IMR-90 (cell line): ENCODE measurements around the gene LSG1. TPM values are rescaled to one million over a fixed set of nuclear protein-coding genes. Genes with fewer than 3 reads are reported as not detected.
A peak's percentile ranks its signal among the peaks of the same experiment; 100 is the strongest.

Experiments
- ATAC-seq: fragments of 200-7000 bp; cut with Tn5 transposase; 2 replicates; pipeline ENCODE4 v1.9.1; 2020; ENCODE audit warnings: low read depth, mild to moderate bottlenecking, moderate library complexity
- BruUV-seq: library from RNA; stranded (reverse); fragments of 400-500 nt; replicated peaks from 2 replicates; lab custom pipeline; 2021; lab: Mats Ljungman, UMichigan
- CTCF ChIA-PET: fragments of 300-600 bp; formaldehyde crosslinking; extraction: SDS; loops from one replicate; lab custom pipeline; 2021; ENCODE audit warnings: antibody characterized with exemption; lab: Yijun Ruan, JAX
- POLR2A ChIA-PET: fragments of 300-600 bp; sonication (Branson Sonifier 250); formaldehyde crosslinking; loops from one replicate; lab custom pipeline; 2022; ENCODE audit warnings: antibody characterized with exemption; ENCODE audit not compliant: unreplicated experiment; lab: Charles Lee
- DNase-seq: peaks from one replicate; pipeline ENCODE4 v3.0.0; 2013
- H2AFZ ChIP-seq: replicated peaks from 2 replicates; pipeline ENCODE3; 2013; ENCODE audit warnings: low read length, mild to moderate bottlenecking; ENCODE audit not compliant: poor library complexity
- H2AK5ac ChIP-seq: 2 replicates; pipeline ENCODE4 v1.6.1; 2013; ENCODE audit warnings: low read depth, low read length, inconsistent platforms
- H2AK9ac ChIP-seq: replicated peaks from 2 replicates; pipeline ENCODE3; 2013; ENCODE audit warnings: mild to moderate bottlenecking, low read depth, low read length, moderate library complexity; ENCODE audit not compliant: poor library complexity
- H2BK120ac ChIP-seq: 2 replicates; pipeline ENCODE4 v1.6.1; 2013; ENCODE audit warnings: low read depth, low read length, inconsistent platforms
- H2BK15ac ChIP-seq: 3 replicates; pipeline ENCODE4 v1.6.1; 2013; ENCODE audit warnings: low read depth, low read length, inconsistent platforms
- H2BK20ac ChIP-seq: 2 replicates; pipeline ENCODE4 v1.6.1; 2013; ENCODE audit warnings: low read depth, mild to moderate bottlenecking, inconsistent platforms, low read length, moderate library complexity
- H2BK5ac ChIP-seq: 2 replicates; pipeline ENCODE4 v1.6.1; 2013; ENCODE audit warnings: mild to moderate bottlenecking, low read depth, low read length, inconsistent platforms; ENCODE audit not compliant: poor library complexity, severe bottlenecking
- H3K14ac ChIP-seq: replicated peaks from 2 replicates; pipeline ENCODE4 v1.6.1; 2013; ENCODE audit warnings: low read depth, low read length, inconsistent platforms
- H3K18ac ChIP-seq: 2 replicates; pipeline ENCODE4 v1.6.1; 2013; ENCODE audit warnings: low read depth, low read length, control low read depth
- H3K23ac ChIP-seq: 2 replicates; pipeline ENCODE4 v1.6.1; 2013; ENCODE audit warnings: low read depth, low read length, inconsistent platforms
- H3K27ac ChIP-seq: 2 replicates; pipeline ENCODE4 v1.5.1; 2013; ENCODE audit warnings: mild to moderate bottlenecking, control low read depth, low read length; ENCODE audit not compliant: insufficient read depth
- H3K27me3 ChIP-seq: 2 replicates; pipeline ENCODE4 v1.6.1; 2013; ENCODE audit warnings: low read length; ENCODE audit not compliant: control insufficient read depth, insufficient read depth
- H3K36me3 ChIP-seq: 2 replicates; pipeline ENCODE4 v1.6.1; 2013; ENCODE audit warnings: low read length, mixed read lengths; ENCODE audit not compliant: control insufficient read depth, insufficient read depth
- H3K4ac ChIP-seq: 2 replicates; pipeline ENCODE4 v1.6.1; 2013; ENCODE audit warnings: low read depth, low read length, inconsistent platforms
- H3K4me1 ChIP-seq: 2 replicates; pipeline ENCODE4 v1.6.1; 2013; ENCODE audit warnings: low read length, mixed read lengths; ENCODE audit not compliant: control insufficient read depth, insufficient read depth
- H3K4me2 ChIP-seq: 2 replicates; pipeline ENCODE4 v1.6.1; 2013; ENCODE audit warnings: low read depth, mild to moderate bottlenecking, control low read depth, low read length, moderate library complexity
- H3K4me3 ChIP-seq: 2 replicates; pipeline ENCODE4 v1.5.1; 2013; ENCODE audit warnings: low read depth, mild to moderate bottlenecking, control low read depth, low read length, moderate library complexity; ENCODE audit not compliant: insufficient read depth
- H3K56ac ChIP-seq: 2 replicates; pipeline ENCODE4 v1.6.1; 2013; ENCODE audit warnings: low read length, inconsistent platforms; ENCODE audit not compliant: insufficient read depth; ENCODE audit errors: extremely low read depth
- H3K79me1 ChIP-seq, 2 experiments: 2 replicates each; pipeline ENCODE4 v1.6.1; 2013; ENCODE audit warnings: low read length in 2 of 2, inconsistent platforms in 1 of 2, low read depth in 1 of 2
- H3K9ac ChIP-seq: 2 replicates; pipeline ENCODE4 v1.6.1; 2013; ENCODE audit warnings: low read depth, low read length, control low read depth
- H3K9me1 ChIP-seq: 2 replicates; pipeline ENCODE4 v1.6.1; 2013; ENCODE audit warnings: low read length, inconsistent platforms; ENCODE audit not compliant: insufficient read depth
- H3K9me3 ChIP-seq: 2 replicates; pipeline ENCODE4 v1.6.1; 2013; ENCODE audit warnings: low read length; ENCODE audit not compliant: control insufficient read depth, insufficient read depth
- H4K20me1 ChIP-seq: 2 replicates; pipeline ENCODE4 v1.6.1; 2013; ENCODE audit warnings: low read length, inconsistent platforms; ENCODE audit not compliant: insufficient read depth
- H4K5ac ChIP-seq: 2 replicates; pipeline ENCODE4 v1.6.1; 2013; ENCODE audit warnings: mild to moderate bottlenecking, low read depth, low read length, control low read depth
- H4K8ac ChIP-seq, 2 experiments: 2 replicates each; pipeline ENCODE4 v1.6.1; 2013; ENCODE audit warnings: low read depth in 2 of 2, low read length in 2 of 2, control low read depth in 1 of 2, inconsistent platforms in 1 of 2
- H4K91ac ChIP-seq: 2 replicates; pipeline ENCODE4 v1.6.1; 2013; ENCODE audit warnings: low read depth, low read length, inconsistent platforms; ENCODE audit not compliant: insufficient read depth
- MAFK ChIP-seq: IDR thresholded peaks from 2 replicates; pipeline ENCODE4 v1.6.1; 2012; ENCODE audit warnings: low read depth, low read length, improper control_type of control experiment
- RFX5 ChIP-seq: IDR thresholded peaks from 2 replicates; pipeline ENCODE4 v1.8.0; 2012; ENCODE audit warnings: low read depth, mild to moderate bottlenecking, low read length, moderate library complexity
- SMC3 ChIP-seq: fragments of 150-350 bp; IDR thresholded peaks from 2 replicates; pipeline ENCODE4 v1.6.1; 2016; ENCODE audit warnings: low read depth, mild to moderate bottlenecking, antibody characterized with exemption, low read length, moderate library complexity
- WGBS, 2 experiments: methylation state at CpG; one replicate each; pipeline versions ENCODE4 v1.1.5 to v1.1.7; 2013; ENCODE audit warnings: missing lambda C conversion rate in 2 of 2; ENCODE audit not compliant: insufficient read length in 1 of 2; ENCODE audit errors: extremely low coverage in 2 of 2; 5-methylcytosine and 5-hydroxymethylcytosine counted together
- dilution Hi-C: fragments of 300-500 bp; cut with HindIII; formaldehyde crosslinking; loops from one replicate; pipeline ENCODE4 v1.14.3; 2018; ENCODE audit warnings: low sequenced_read_pairs; ENCODE audit not compliant: unreplicated experiment
- in situ Hi-C: fragments of 300-500 bp; cut with MboI; formaldehyde crosslinking; loops from 3 replicates; pipeline ENCODE4 v1.14.3; 2019; ENCODE audit warnings: low sequenced_read_pairs, inconsistent platforms, mixed read lengths
- intact Hi-C: fragments of 100-400 bp; cut with micrococcal nuclease; formaldehyde crosslinking; loops from 2 replicates; pipeline ENCODE4 v1.10.0; 2022
- polyA plus RNA-seq, 3 experiments: library from polyadenylated mRNA; depleted of rRNA; stranded (reverse); fragments of >200 nt; gene quantifications; 2 replicates each; pipeline ENCODE4 v1.2.3, GENCODE V29; 2012; ENCODE audit warnings: low replicate concordance in 1 of 3
- total RNA-seq: library from RNA; depleted of rRNA; stranded (reverse); fragments of >200 nt; gene quantifications from 2 replicates; pipeline ENCODE4 v1.2.3, GENCODE V29; 2012

Gene LSG1
- total and polyA plus RNA-seq, 2 of the 4 experiments (the other 2 are of a cell fraction), result 26.8 to 45.2 TPM

DNA sequence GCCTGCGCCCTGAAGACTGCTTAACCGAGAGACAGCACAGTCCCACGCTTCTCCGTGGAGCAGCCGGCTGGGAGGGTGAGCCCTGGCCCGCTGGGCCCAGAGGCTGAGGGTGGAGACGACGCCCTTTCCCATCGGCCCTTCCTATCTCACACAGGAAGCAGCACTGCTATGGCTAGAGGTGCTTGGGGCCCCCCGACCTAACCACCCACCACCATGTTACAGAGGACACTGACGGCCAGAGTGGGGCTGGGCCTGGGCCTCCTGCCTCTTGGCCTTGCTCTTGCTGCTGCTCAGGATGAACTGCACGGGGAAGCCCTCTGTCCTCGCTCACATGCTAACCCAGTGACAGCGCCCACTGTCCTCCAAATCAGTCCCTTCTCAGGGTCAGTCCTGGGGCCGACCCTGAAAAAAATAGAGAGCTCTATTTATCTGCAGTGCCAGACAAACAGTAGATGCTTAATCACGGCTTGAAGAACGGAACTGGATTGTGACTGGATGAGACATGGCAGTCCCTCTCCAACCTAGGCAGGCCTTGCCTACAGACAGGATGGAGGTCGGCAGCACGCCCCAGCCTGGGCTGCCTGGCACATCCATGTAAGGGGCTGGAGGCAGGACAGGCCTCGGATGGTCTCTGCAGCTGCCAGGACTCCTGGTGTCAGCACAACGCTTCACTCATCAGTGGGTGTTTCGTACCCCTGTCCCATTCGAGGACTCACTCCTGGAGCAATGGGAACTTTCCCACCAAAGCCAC lies 53.0 kb downstream of the LSG1 start:
- no peak overlapping the region for H3K23ac ChIP-seq
- no peak overlapping the region for H3K4ac ChIP-seq
- in situ Hi-C loops (no loop called here), intact Hi-C loops (no loop called here), dilution Hi-C loops (no loop called here)
- no peak overlapping the region for H3K18ac ChIP-seq
- ChIA-PET CTCF (no interaction called here), POLR2A (no interaction called here)
- H4K5ac ChIP-seq, result no peak overlapping the region
- H2BK5ac ChIP-seq, result no peak overlapping the region
- H3K4me1 ChIP-seq, result peaks cover 5% of the 10 kb centered on the region; the same call in 1 of the 2 replicates
- H2AFZ ChIP-seq, result peak overlapping the region; percentile 43
- 92% methylated on average over 10 of the region's 23 CpGs; no CpG with 5 or more reads in 1 of the 2 experiments for WGBS, 2 experiments
- no peak overlapping the region for H3K14ac ChIP-seq
- H3K36me3 ChIP-seq, result peaks cover 39% of the 10 kb centered on the region
- H3K27me3 ChIP-seq, result no peaks in the 10 kb centered on the region
- no peak overlapping the region for H3K4me3 ChIP-seq
- peaks cover 0 to 3% of the 10 kb centered on the region in 2 experiments; a peak in 1 of 4 replicates for H3K79me1 ChIP-seq
- H2AK9ac ChIP-seq, result no peak overlapping the region
- no peak for ATAC-seq
- no peak overlapping the region for H4K8ac ChIP-seq
- 0 out of 2 replicates have a peak overlapping the region, but pooled peaks have one; percentile 16 for H2AK5ac ChIP-seq
- H3K56ac ChIP-seq, result no peak overlapping the region
- TF ChIP-seq SMC3 (no peak), MAFK (no peak), RFX5 (no peak)
- H2BK20ac ChIP-seq, result no peak overlapping the region
- H2BK15ac ChIP-seq, result no peak overlapping the region
- H3K27ac ChIP-seq, result no peak overlapping the region
- H4K20me1 ChIP-seq, result peaks cover 3% of the 10 kb centered on the region; the same call in 1 of the 2 replicates
- H3K9me1 ChIP-seq, result no peaks in the 10 kb centered on the region; the same call in 1 of the 2 replicates
- H3K9ac ChIP-seq, result no peak overlapping the region
- DNase-seq, result no peak
- no peak overlapping the region for H4K91ac ChIP-seq
- no peaks in the 10 kb centered on the region for H3K9me3 ChIP-seq
- no peak overlapping the region for H2BK120ac ChIP-seq
- H3K4me2 ChIP-seq, result no peak overlapping the region
- BruUV-seq, result no TSS peak
